WTC11 (cell line): ENCODE measurements around the gene CASKIN1. TPM values are rescaled to one million over a fixed set of nuclear protein-coding genes. Genes with fewer than 3 reads are reported as not detected.

Source experiments
- ATAC-seq: fragments of 200-7000 bp; cut with Tn5 transposase; 2 replicates; pipeline ENCODE4 v1.10.0; 2021; ENCODE audit warnings: mild to moderate bottlenecking, moderate library complexity
- CTCF ChIA-PET: fragments of 300-600 bp; sonication (Branson Sonifier 250); formaldehyde crosslinking; loops from one replicate; lab custom pipeline; 2021; ENCODE audit warnings: antibody characterized with exemption; lab: Charles Lee
- POLR2A ChIA-PET: fragments of 350-600 bp; sonication (Branson Sonifier 250); formaldehyde crosslinking; loops from one replicate; lab custom pipeline; 2021; ENCODE audit warnings: antibody characterized with exemption; lab: Charles Lee
- DNase-seq: peaks from one replicate; pipeline ENCODE4 v3.0.0; 2021; ENCODE audit warnings: low spot score
- H3K27ac Mint-ChIP-seq: 2 replicates; pipeline ENCODE4 v1.8.0; 2021; ENCODE audit warnings: mixed read lengths
- H3K27me3 Mint-ChIP-seq: 2 replicates; pipeline ENCODE4 v1.8.0; 2021; ENCODE audit warnings: low read depth, mild to moderate bottlenecking, moderate library complexity, mixed read lengths
- H3K36me3 Mint-ChIP-seq: 2 replicates; pipeline ENCODE4 v1.8.0; 2021; ENCODE audit warnings: mixed read lengths
- H3K4me1 Mint-ChIP-seq: 2 replicates; pipeline ENCODE4 v1.8.0; 2022; ENCODE audit warnings: mixed read lengths
- H3K4me3 Mint-ChIP-seq: 2 replicates; pipeline ENCODE4 v1.8.0; 2021; ENCODE audit warnings: mild to moderate bottlenecking, moderate library complexity, mixed read lengths
- H3K9me3 Mint-ChIP-seq: 2 replicates; pipeline ENCODE4 v1.8.0; 2021; ENCODE audit warnings: mixed read lengths
- ATF3 ChIP-seq: sonication (generic); formaldehyde crosslinking; conservative IDR thresholded peaks from 2 replicates; pipeline ENCODE4 v1.8.1; 2022; ENCODE audit warnings: mild to moderate bottlenecking, missing genetic modification reagents
- ERG ChIP-seq: fragments of 250-450 bp; sonication (Bioruptor Pico); IDR thresholded peaks from 2 replicates; pipeline ENCODE4 v1.8.0; 2021; ENCODE audit warnings: mild to moderate bottlenecking
- GABPB1 ChIP-seq: sonication (generic); formaldehyde crosslinking; IDR thresholded peaks from 2 replicates; pipeline ENCODE4 v1.8.1; 2023; ENCODE audit warnings: mild to moderate bottlenecking, missing genetic modification reagents
- HMGA2 ChIP-seq: fragments of 250-450 bp; sonication (Bioruptor Pico); IDR thresholded peaks from 2 replicates; pipeline ENCODE4 v1.4.0; 2021; ENCODE audit warnings: mild to moderate bottlenecking, moderate library complexity
- IRF1 ChIP-seq: sonication (generic); formaldehyde crosslinking; IDR thresholded peaks from 2 replicates; pipeline ENCODE4 v1.8.0; 2023; ENCODE audit warnings: missing genetic modification reagents
- MAX ChIP-seq: sonication (generic); formaldehyde crosslinking; IDR thresholded peaks from 2 replicates; pipeline ENCODE4 v1.8.0; 2022; ENCODE audit warnings: mild to moderate bottlenecking, missing genetic modification reagents
- MLX ChIP-seq: sonication (generic); formaldehyde crosslinking; IDR thresholded peaks from 2 replicates; pipeline ENCODE4 v1.8.1; 2023; ENCODE audit warnings: mild to moderate bottlenecking, missing genetic modification reagents, moderate library complexity
- MYBL2 ChIP-seq: sonication (generic); formaldehyde crosslinking; IDR thresholded peaks from 2 replicates; pipeline ENCODE4 v1.8.1; 2023; ENCODE audit warnings: mild to moderate bottlenecking, moderate library complexity, missing genetic modification reagents
- NFATC4 ChIP-seq: fragments of 250-450 bp; sonication (Bioruptor Pico); IDR thresholded peaks from 2 replicates; pipeline ENCODE4 v1.9.0; 2021; ENCODE audit warnings: mild to moderate bottlenecking
- OVOL2 ChIP-seq: fragments of 250-450 bp; sonication (Bioruptor Pico); IDR thresholded peaks from 2 replicates; pipeline ENCODE4 v1.9.0; 2021; ENCODE audit warnings: mild to moderate bottlenecking, borderline replicate concordance
- TEAD1 ChIP-seq: sonication (generic); formaldehyde crosslinking; IDR thresholded peaks from 2 replicates; pipeline ENCODE4 v1.8.0; 2022; ENCODE audit warnings: mild to moderate bottlenecking, missing genetic modification reagents
- ZBTB43 ChIP-seq: sonication (generic); formaldehyde crosslinking; IDR thresholded peaks from 2 replicates; pipeline ENCODE4 v1.8.1; 2023; ENCODE audit warnings: mild to moderate bottlenecking, missing genetic modification reagents
- ZNF232 ChIP-seq: sonication (generic); formaldehyde crosslinking; IDR thresholded peaks from 2 replicates; pipeline ENCODE4 v1.8.0; 2022; ENCODE audit warnings: mild to moderate bottlenecking, missing genetic modification reagents
- ZNF396 ChIP-seq: fragments of 250-450 bp; sonication (Bioruptor Pico); IDR thresholded peaks from 2 replicates; pipeline ENCODE4 v1.8.0; 2021; ENCODE audit warnings: mild to moderate bottlenecking, moderate library complexity, borderline replicate concordance
- ZNF416 ChIP-seq: fragments of 250-450 bp; sonication (Bioruptor Pico); IDR thresholded peaks from 2 replicates; pipeline ENCODE4 v1.9.0; 2021; ENCODE audit warnings: mild to moderate bottlenecking, inconsistent platforms
- ZSCAN18 ChIP-seq: fragments of 250-450 bp; sonication (Bioruptor Pico); IDR thresholded peaks from 2 replicates; pipeline ENCODE4 v2.1.2; 2022; ENCODE audit warnings: mild to moderate bottlenecking, moderate library complexity
- total RNA-seq: library from RNA; stranded (reverse); gene quantifications from 3 replicates; pipeline ENCODE4 v1.2.3, GENCODE V29; 2021
- TF ChIP-seq, protein P1 (sequence below): sonication (generic); formaldehyde crosslinking; IDR thresholded peaks from 2 replicates; pipeline ENCODE4 v1.8.1; 2022; ENCODE audit warnings: missing genetic modification reagents, borderline replicate concordance
- TF ChIP-seq, protein P2 (sequence below): sonication (generic); formaldehyde crosslinking; IDR thresholded peaks from 2 replicates; pipeline ENCODE4 v1.8.1; 2022; ENCODE audit warnings: low read depth, mild to moderate bottlenecking, moderate library complexity, missing genetic modification reagents, borderline replicate concordance
- TF ChIP-seq, protein P3 (sequence below): fragments of 250-450 bp; sonication (Bioruptor Pico); IDR thresholded peaks from 2 replicates; pipeline ENCODE4 v1.9.0; 2021; ENCODE audit warnings: mild to moderate bottlenecking, borderline replicate concordance
- TF ChIP-seq, protein P4 (sequence below): sonication (generic); formaldehyde crosslinking; IDR thresholded peaks from 2 replicates; pipeline ENCODE4 v1.8.1; 2022; ENCODE audit warnings: mild to moderate bottlenecking, missing genetic modification reagents, moderate library complexity, borderline replicate concordance

Gene CASKIN1
- total RNA-seq, 1 experiment from 2014 or later: 9.4 TPM

DNA sequence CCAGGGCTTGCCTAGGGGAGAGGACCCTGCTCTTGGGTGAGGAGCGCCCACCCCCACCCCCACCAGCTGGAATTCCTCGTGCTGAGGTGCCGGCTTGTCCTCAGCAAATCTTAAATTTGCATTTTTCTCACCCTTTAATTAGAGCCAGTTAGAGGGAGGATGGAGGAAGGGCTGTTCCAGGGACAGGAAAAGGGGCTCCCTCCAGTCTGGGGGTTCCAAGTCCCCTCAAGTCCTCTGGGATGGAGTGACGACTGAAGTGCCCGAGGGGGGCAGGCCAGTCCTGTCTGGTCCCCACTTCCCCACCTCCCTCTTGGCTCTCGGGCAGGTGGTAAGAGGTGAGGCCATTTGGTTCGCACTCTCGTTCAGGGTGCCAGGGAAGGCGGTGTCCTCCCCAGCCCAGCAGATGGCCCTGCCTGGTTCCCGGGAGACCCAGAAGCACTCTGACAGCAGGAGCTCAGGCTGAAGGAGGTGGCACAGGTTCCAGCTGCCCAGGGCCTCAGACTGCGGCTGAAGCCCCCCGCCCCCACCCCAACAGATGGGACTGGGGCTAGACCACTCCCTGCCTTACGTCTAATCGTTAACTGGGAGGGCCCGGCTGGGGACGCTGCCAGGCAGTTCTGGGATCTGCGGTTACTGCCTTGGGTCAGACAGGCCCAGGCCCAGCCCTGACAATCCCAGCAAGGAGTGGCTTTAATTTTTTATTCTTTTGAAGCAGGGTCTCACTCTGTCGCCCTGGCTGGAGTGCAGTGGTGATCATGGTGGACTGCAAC lies 45.8 kb downstream of the CASKIN1 start:
- peak overlapping the region; percentile 97 for H3K4me3 Mint-ChIP-seq
- peaks cover 35% of the 10 kb centered on the region for H3K36me3 Mint-ChIP-seq
- ATAC-seq (peak; percentile 17), DNase-seq (peak; percentile 65)
- ChIA-PET POLR2A (interaction anchor here (0.6 to 1.8 kb wide), 6 partner anchors 8 to 860 kb away, joined by 3 to 7 read pairs (median 4); partner anchors contain the start of gene RPS2), CTCF (interaction anchor here (0.8 to 5.7 kb wide), 6 partner anchors 10 to 147 kb away, joined by 3 to 43 read pairs (median 4); partner anchors contain the start of genes PGP and PKD1)
- peak overlapping the region; percentile 58 for H3K27ac Mint-ChIP-seq
- H3K4me1 Mint-ChIP-seq: peaks cover 31% of the 10 kb centered on the region
- peaks cover 17% of the 10 kb centered on the region for H3K27me3 Mint-ChIP-seq
- no peaks in the 10 kb centered on the region for H3K9me3 Mint-ChIP-seq
- TF ChIP-seq OVOL2 (CRISPR knock-in tag) (no peak), ATF3 (CRISPR knock-in tag) (no peak), NFATC4 (peak; percentile 92), ZSCAN18 (CRISPR knock-in tag) (no peak), TEAD1 (peak; percentile 86), GABPB1 (CRISPR knock-in tag) (no peak; the same call in 1 of the 2 replicates), ERG (CRISPR knock-in tag) (peak; percentile 69), MAX (peak; percentile 29; the same call in 1 of the 2 replicates), IRF1 (CRISPR knock-in tag) (peak; percentile 76; the same call in 1 of the 2 replicates), MYBL2 (CRISPR knock-in tag) (0 out of 2 replicates have a peak, but pooled peaks have one; percentile 41), HMGA2 (CRISPR knock-in tag) (no peak), ZBTB43 (CRISPR knock-in tag) (0 out of 2 replicates have a peak, but pooled peaks have one; percentile 35), ZNF232 (CRISPR knock-in tag) (no peak; the same call in 1 of the 2 replicates), MLX (CRISPR knock-in tag) (0 out of 2 replicates have a peak, but pooled peaks have one; percentile 50), ZNF416 (CRISPR knock-in tag) (peak; percentile 96), ZNF396 (no peak)
- TF ChIP-seq, protein P1, sequence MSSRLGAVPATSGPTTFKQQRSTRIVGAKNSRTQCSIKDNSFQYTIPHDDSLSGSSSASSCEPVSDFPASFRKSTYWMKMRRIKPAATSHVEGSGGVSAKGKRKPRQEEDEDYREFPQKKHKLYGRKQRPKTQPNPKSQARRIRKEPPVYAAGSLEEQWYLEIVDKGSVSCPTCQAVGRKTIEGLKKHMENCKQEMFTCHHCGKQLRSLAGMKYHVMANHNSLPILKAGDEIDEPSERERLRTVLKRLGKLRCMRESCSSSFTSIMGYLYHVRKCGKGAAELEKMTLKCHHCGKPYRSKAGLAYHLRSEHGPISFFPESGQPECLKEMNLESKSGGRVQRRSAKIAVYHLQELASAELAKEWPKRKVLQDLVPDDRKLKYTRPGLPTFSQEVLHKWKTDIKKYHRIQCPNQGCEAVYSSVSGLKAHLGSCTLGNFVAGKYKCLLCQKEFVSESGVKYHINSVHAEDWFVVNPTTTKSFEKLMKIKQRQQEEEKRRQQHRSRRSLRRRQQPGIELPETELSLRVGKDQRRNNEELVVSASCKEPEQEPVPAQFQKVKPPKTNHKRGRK (CRISPR knock-in tag): no peak
- TF ChIP-seq, protein P2, sequence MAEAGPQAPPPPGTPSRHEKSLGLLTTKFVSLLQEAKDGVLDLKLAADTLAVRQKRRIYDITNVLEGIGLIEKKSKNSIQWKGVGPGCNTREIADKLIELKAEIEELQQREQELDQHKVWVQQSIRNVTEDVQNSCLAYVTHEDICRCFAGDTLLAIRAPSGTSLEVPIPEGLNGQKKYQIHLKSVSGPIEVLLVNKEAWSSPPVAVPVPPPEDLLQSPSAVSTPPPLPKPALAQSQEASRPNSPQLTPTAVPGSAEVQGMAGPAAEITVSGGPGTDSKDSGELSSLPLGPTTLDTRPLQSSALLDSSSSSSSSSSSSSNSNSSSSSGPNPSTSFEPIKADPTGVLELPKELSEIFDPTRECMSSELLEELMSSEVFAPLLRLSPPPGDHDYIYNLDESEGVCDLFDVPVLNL (CRISPR knock-in tag): no peak
- TF ChIP-seq, protein P3, sequence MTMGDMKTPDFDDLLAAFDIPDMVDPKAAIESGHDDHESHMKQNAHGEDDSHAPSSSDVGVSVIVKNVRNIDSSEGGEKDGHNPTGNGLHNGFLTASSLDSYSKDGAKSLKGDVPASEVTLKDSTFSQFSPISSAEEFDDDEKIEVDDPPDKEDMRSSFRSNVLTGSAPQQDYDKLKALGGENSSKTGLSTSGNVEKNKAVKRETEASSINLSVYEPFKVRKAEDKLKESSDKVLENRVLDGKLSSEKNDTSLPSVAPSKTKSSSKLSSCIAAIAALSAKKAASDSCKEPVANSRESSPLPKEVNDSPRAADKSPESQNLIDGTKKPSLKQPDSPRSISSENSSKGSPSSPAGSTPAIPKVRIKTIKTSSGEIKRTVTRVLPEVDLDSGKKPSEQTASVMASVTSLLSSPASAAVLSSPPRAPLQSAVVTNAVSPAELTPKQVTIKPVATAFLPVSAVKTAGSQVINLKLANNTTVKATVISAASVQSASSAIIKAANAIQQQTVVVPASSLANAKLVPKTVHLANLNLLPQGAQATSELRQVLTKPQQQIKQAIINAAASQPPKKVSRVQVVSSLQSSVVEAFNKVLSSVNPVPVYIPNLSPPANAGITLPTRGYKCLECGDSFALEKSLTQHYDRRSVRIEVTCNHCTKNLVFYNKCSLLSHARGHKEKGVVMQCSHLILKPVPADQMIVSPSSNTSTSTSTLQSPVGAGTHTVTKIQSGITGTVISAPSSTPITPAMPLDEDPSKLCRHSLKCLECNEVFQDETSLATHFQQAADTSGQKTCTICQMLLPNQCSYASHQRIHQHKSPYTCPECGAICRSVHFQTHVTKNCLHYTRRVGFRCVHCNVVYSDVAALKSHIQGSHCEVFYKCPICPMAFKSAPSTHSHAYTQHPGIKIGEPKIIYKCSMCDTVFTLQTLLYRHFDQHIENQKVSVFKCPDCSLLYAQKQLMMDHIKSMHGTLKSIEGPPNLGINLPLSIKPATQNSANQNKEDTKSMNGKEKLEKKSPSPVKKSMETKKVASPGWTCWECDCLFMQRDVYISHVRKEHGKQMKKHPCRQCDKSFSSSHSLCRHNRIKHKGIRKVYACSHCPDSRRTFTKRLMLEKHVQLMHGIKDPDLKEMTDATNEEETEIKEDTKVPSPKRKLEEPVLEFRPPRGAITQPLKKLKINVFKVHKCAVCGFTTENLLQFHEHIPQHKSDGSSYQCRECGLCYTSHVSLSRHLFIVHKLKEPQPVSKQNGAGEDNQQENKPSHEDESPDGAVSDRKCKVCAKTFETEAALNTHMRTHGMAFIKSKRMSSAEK (CRISPR knock-in tag): no peak; the same call in 1 of the 2 replicates
- TF ChIP-seq, protein P4, sequence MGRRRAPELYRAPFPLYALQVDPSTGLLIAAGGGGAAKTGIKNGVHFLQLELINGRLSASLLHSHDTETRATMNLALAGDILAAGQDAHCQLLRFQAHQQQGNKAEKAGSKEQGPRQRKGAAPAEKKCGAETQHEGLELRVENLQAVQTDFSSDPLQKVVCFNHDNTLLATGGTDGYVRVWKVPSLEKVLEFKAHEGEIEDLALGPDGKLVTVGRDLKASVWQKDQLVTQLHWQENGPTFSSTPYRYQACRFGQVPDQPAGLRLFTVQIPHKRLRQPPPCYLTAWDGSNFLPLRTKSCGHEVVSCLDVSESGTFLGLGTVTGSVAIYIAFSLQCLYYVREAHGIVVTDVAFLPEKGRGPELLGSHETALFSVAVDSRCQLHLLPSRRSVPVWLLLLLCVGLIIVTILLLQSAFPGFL: no peak
